ELR (cell line): Measurements from ENCODE around the gene ST3GAL4.
"Not testable (repeated sequence)": the region's sequence is repeated elsewhere in the genome, so short reads cannot be mapped to it uniquely, and the experiment has no call there.

ENCODE experiments used
- DNase-seq: peaks from one replicate; pipeline ENCODE4 v3.0.0-alpha.2; 2015; ENCODE audit warnings: low read depth

ST3GAL4 gene

GRCh38 chr11:126355324-126355925, at the start of gene ST3GAL4:
Gene ST3GAL4, plus strand, starts transcription at chr11:126355686. Its CDS starts 50,470 bp downstream, at chr11:126406156.
- DNase-seq: peak; percentile 78

DNA sequence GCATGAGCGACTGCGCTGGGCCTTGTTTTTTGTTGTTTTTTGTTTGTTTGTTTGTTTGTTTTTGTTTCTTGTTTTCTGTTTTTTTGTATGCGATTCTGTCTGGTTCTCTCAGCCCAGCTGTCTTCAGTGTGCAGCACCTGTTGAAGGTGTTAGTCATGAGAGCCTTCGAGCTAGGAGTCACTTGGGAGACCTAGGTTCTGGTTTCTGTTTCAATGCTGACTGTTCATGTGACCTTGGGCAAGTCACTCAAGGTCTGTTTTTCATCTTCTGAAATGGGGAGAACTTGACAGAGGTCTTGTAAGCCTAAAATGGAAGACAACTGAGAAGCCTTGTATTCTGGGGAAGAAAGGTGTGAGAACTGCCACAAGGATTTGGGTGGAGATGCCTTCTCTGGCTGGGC, 49.8 kb upstream of the ST3GAL4 start:
- DNase-seq: no peak

GRCh38 chr11:126307706-126308105, 47.8 kb upstream of the ST3GAL4 start:
- peak; percentile 74 for DNase-seq

DNA sequence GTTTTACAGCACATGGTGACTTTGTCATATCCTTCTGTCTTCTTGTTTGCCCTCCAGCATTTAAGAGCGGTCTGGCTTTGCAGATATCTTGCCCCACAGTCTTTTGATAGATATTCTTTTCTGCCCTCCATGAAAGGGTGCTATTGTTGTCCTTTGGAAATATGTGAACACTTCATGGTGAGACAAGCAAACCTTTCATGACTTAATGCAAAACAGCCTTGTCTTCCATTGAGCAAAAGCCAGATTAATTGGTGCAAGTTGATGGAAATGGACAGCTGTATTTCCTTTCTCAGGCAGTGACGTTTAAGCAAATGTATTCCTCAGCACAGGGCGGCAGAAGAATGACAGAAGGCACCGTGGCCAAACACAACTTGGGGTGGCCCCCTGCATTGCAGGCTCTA, 47.2 kb upstream of the ST3GAL4 start:
- peak; percentile 40 for DNase-seq

GRCh38 chr11:126308771-126309170, 46.7 kb upstream of the ST3GAL4 start:
- DNase-seq: not testable (repeated sequence)

DNA sequence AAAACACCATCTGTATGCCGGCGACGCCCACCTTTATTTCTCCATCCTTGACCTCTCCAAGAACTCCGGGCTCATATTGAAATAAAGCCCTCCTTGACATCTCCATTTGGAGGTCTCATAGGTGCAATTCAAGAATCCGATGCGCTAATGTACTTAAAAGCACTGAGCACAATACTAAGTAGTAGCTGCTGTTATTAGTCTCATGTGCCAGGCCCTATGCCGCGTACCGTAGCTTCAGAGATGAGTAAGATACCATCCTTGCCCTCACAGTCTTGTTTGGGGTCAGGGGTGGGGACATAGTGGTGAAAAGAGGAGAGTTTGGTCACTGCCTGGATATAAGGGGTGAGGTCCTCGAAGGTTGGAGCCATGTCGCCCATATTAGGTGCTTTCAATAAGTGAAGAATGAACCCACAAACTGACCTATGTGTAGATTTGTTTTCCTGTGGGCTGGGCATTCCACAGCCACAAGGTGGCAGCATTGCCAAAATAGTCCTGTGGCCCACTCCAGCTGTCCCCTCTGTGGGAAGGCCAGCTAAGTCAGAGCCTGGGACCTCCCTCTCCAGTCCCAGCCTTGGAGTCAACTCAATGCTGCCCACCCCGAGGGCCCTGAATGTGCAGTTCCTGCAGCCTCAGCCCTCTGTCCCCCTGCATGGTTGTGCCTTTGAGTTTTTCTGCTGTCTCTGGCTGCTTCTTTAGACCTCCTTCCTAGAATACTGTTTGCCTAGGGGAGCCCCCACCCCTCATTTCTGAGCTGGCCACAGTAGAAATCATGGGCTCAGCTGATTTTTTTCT, 45.1 kb upstream of the ST3GAL4 start:
- DNase-seq: peak; percentile 79

DNA sequence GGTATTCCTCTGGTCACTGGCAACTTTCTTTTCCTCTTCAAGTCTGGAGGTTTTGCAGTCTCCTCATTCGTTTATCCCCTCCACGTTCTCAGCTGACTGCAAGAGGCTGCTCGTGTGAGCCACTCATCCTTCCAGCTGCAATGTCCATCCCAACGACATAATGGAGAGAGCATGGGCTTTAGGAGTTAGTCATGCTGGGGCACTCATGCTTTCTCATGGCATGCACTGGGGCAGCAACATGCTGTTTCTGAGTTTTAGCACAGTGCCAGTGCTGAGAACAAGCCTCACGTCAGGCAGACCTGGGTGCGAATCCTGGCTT, 44.5 kb upstream of the ST3GAL4 start:
- no peak for DNase-seq

GRCh38 chr11:126311401-126312291, 43.8 kb upstream of the ST3GAL4 start:
- no peak for DNase-seq

DNA sequence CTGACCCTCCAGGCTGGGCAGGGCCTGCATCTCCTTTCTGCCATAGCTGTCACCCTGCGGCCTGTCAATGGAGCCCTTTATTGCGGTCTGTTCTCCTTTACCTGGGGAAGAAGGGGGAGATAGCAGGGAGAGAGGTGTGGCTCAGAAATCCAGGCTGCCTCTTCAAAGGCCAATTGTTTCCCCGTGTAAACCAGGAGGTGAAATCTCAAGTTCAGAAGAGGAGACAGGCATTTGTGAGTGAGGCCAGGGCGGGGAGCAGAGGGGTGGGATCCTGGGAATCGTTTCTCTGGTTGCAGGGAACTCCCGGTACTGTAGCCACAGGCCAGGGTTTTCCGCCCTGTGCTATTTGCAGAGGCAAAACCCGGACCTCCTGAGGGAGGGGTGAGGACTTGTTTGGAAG, 42.5 kb upstream of the ST3GAL4 start:
- DNase-seq: no peak

- DNase-seq: no peak
Observed at GRCh38 chr11:126313826-126314225, 41.7 kb upstream of the ST3GAL4 start.

GRCh38 chr11:126317432-126317755, 38.1 kb upstream of the ST3GAL4 start:
- DNase-seq: no peak

- peak; percentile 58 for DNase-seq
Observed at GRCh38 chr11:126317756-126318573, 37.5 kb upstream of the ST3GAL4 start.

DNA sequence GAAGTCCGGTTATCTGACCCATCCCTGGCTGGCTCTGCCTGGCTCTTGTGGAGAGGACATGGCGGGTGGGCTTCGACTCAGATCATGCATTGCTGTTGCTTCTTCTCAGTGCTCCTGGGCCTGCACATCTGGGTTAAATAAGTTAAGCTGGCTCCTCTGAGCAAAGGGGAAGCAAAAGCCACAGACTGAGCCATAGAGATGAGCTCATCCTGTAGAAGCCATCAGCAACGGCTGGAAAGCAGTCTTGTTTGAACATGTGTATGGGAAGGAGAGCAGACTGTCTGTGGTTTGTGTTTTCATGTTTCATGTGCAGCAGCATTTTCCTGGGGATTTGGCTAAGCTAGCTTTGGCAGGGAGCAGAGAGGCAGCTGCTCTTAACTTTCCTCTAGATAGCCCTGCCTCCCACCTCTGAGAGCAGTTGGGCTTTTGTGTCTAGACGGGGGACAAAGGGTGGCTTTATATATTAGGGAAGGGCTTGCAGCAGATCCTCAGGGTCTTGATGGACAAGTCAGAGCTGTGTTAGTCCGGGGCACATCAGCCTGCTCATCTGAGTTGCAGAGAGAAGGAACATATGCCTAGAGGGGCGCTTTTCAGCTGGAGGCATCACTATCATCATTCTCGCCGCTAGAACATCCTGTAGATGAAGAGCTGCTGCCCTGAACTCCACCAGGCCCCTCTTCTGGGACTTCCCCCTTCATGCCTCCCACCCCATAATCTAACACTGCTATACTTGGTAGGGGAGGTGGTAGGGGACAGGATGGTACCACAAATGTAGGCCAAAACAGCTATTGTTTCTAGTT, 36.7 kb upstream of the ST3GAL4 start:
- DNase-seq: peak; percentile 89

- no peak for DNase-seq
Observed at GRCh38 chr11:126319374-126319740, 36.1 kb upstream of the ST3GAL4 start.

GRCh38 chr11:126322996-126323395, 32.5 kb upstream of the ST3GAL4 start:
- no peak for DNase-seq

- no peak for DNase-seq
Observed at GRCh38 chr11:126327281-126328000, 28.0 kb upstream of the ST3GAL4 start.

GRCh38 chr11:126328001-126328390, 27.5 kb upstream of the ST3GAL4 start:
- no peak for DNase-seq

- no peak for DNase-seq
Observed at GRCh38 chr11:126328444-126328843, 27.0 kb upstream of the ST3GAL4 start.

GRCh38 chr11:126328938-126329643, 26.4 kb upstream of the ST3GAL4 start:
- DNase-seq: no peak

DNA sequence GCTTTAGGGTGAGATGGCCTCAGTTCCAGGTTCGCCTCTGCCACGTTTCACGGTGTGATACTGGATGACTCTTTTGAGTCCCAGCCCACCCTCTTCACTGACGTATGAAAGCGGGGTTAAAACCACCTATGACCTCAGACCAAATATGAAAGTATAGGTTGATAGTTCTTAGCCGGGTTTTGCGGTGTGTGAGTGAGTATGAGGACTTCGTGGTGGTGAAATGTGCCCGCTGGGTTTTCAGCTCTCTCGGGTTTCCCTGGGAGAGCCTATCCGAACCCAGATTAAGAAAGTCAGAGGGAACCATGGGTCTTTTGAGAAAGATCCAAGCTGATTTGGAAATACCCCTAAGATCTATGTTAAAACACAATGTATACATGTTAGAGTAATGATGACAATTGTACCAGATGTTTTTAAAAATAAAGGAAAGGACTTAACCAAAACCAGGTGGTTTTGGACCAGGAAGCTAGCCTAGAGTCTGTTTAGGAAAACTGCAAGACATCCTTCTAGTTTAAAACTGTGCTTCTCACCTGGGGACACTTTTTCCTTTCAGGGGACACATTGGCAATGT, 25.8 kb upstream of the ST3GAL4 start:
- no peak for DNase-seq
